Activated CD4-positive, alpha-beta T cell treated with anti-CD3 and anti-CD28 coated beads for 1 hour (primary cell): ENCODE results near the gene IDUA.
"Not testable (repeated sequence)": the region's sequence is repeated elsewhere in the genome, so short reads cannot be mapped to it uniquely, and the experiment has no call there.

Source experiments
- DNase-seq: peaks from one replicate; pipeline ENCODE4 v3.0.0-alpha.2; 2020

Gene IDUA

DNA sequence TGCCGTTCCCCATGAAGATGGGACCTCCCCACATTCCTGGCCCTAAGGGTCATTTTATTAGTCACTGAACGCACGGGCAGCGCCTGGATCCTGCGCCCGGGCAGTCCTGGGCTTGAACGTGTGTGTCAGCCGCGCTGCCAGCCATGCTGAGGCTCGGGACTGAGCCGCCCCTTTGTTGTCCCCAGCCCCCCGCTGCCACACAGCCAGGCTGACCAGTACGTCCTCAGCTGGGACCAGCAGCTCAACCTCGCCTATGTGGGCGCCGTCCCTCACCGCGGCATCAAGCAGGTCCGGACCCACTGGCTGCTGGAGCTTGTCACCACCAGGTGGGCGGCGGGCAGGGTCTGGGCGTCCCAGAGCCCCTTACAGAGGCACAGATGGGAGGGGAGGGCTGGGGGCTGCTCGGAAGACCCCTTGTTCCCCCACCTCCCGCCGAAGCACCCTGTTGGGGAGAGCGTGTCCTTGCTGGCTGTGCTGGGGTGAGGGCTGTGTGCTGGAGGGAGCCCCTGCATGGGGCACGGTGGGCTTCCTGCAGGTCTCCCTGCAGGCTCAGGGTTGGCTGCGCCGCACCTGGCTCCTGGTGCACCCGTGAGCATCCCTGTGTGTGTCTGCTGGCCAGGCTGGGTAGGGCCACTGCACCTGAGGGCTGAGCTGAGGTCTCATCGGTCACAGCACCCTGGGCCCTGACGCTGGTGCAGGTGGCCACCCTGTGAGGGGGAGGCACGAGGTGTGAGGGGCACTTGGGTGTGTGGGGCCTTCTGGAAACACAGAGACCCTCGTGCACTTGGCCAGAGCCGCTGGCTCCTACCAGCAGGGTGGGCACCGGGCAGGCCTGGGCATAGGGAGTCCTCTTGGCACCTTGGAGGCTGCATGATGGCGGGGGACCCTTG, 1.0 kb downstream of the IDUA start:
- no peak for DNase-seq

DNA sequence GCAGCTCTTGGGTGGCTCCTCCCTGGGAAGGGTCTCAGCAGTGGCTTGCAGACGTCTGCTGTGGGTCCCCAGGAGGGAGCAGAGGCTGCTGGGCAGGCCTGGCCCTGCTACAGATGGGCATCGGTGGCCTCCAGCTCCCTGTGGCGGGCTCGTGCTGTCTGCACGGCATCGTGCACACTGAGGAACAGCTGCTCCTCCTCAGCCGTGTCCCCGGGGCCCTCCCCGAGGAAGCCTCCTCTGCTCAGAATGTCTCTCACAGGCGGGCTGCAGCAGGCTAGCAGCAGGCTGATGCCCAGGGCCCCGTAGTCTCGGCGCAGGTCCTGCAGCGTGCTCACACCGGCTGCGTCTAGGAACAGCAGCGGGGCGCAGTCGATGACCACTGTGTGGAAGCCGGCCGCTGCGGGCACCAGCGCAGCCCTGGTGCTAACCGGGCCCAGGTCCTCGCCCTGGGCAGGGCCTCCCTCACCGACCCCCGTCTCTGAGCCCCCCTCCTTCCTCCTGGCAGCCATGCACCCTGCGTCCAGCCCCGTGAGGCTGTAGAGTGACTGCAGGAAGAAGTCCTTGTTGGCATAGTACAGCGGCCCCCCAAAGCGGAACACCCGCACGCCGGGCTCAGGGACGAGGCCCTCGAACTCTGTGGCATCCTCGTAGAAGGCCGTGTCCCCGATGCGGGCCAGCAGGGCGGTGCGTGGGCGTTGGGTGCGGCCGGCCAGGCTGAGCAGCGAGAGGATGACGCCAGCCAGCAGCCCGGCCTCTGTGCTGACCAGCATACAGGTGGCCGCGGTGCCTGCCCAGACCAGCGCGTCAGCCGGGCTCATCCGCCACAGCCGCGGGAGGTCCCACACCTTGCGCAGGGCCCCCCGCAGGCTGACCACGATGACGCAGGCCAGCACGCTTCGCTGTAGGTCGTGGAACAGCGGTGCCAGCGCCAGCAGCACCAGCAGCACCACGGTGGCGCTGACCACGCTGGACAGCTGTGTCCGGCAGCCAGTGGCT, 2.2 kb downstream of the IDUA start:
- DNase-seq: no peak

DNA sequence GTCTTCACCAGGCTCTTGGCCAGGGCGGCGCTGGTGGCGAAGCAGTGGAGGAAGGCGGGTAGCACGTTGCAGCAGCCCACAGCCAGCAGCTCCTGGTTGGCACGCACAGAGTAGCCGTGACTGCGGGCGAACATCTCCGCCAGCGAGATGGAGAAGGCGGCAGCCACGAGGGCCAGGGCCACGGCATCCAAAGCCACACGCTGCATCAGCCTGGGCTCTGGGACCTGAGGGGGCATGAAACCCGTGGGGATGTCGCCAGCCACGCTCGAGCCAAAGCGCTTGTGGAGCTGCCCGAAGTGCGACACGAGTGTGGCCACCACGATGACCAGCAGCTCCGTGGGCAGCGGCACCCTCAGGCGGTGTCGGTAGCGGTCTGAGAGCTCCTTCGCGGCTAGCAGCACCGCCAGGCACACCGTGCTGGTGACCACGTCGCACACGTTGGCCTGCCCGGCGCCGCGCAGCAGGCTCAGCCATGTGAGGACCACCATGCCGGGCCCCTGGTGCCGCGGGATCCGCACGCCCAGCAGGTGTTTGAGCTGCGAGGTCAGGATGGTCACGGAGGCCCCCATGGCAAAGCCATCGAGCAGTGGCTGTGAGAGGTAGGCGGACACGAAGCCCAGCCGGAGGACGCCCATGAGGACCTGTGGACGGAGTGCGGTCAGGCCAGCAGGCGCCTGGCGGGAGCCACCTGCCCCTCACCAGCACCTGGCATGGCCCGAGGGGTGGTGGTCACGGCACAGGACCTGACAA, 3.1 kb downstream of the IDUA start:
- no peak for DNase-seq

DNA sequence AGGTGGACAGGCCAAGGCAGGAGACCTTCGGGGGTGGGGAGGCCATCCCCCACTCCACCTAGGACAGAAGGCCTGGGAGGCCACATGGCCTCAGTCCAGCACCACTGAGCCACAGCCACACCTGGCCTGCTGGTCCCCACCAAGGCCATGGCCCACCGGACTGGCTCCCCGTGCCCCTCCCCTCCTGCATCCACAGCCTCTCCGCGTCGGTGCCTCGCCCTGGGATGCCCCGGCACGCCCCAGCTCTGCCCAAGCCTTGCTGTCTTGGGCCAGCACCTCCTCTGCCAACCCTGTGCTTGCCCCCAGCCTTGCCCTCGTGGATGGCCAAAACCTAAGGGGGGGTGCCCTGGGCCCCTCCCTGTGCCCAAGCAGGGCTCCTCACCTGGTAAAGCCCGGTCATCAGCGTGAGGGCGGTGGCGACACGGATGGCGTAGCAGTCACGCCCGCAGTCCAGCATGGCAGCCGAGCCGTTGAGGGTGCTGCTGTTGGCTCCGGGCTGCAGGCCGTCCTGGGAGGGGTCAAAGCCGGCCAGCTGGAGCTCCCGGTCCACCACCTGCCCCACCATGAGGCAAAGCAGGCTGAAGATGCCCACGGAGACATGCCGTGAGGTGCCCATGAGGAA, 4.0 kb downstream of the IDUA start:
- DNase-seq: no peak

DNA sequence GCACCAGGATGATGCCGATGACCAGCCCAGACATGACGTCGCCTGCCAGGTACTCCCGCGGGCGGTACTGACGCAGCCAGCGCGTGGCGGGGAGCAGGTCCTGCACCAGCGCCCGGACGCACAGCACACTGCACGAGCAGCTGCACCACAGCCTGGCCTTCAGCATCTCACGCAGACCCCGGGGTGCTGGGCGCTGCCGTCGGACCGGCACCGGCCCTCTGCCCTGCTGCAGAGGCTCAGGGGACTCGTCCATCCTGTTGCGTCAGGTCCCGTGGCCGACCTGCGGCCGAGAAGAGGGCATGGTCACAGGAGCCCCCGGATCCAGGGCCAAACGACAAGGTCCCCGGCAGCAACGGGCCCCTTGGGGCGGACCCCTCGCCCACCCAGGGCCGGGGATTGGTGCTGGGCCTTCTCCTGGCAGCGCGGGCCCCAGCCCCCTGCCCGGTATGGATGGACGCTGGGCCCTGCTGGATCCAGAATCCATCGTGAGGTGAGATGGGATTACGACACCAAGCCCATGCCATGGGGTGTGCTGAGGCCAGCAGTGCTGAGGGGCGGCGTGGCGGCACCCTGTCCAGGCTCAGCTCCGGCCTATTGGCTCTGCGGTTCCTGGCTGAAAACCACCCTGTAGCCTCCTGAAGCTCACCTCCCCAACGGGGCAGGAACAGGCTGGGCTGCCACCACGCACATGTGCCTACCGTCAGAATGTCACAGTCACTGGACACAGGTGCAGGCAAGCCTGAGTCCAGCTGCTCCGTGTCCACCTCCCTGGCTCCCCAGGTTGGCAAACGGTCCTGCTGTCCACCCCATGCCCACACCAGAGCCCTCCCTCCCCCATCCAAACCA, 4.8 kb downstream of the IDUA start:
- no peak for DNase-seq

DNA sequence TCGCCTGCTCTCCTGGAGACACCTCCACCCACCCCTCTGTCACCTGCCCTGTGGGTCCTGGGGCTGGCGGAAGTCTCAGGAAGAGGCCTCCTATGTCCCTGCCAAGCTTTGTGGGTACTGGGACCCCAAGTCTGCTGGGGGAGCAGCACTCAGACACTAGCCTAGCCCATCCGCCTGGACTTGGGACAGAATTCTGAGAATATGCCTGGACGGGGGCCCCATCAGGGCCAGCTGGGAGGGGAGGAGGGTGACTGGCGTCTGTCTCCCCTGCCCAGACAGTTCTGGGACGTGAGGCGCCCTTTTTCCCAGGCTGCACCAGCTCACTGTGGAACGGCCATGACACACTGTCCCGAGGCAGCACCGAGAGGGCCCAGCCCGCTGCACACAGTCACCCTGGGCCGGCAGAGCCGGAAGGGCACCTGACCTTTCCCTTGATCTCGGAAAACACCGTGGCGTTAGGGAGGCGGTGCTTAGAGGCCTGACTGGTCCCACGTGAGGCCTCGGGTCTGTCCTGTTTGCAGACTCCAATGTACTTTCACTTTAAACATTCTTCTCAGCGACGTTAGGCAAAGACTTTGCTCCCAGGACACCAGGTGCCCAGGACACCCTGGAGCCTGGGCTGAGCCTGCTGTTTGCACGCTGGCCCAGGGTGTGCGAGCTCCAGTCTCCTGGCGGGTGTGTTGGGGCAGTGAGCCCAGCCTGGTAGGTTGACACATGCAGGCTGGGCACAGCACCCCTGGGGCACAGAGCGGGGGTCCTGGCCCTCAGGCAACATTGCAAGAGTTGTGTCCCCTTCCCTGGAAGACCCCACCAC, 5.7 kb downstream of the IDUA start:
- no peak for DNase-seq

DNA sequence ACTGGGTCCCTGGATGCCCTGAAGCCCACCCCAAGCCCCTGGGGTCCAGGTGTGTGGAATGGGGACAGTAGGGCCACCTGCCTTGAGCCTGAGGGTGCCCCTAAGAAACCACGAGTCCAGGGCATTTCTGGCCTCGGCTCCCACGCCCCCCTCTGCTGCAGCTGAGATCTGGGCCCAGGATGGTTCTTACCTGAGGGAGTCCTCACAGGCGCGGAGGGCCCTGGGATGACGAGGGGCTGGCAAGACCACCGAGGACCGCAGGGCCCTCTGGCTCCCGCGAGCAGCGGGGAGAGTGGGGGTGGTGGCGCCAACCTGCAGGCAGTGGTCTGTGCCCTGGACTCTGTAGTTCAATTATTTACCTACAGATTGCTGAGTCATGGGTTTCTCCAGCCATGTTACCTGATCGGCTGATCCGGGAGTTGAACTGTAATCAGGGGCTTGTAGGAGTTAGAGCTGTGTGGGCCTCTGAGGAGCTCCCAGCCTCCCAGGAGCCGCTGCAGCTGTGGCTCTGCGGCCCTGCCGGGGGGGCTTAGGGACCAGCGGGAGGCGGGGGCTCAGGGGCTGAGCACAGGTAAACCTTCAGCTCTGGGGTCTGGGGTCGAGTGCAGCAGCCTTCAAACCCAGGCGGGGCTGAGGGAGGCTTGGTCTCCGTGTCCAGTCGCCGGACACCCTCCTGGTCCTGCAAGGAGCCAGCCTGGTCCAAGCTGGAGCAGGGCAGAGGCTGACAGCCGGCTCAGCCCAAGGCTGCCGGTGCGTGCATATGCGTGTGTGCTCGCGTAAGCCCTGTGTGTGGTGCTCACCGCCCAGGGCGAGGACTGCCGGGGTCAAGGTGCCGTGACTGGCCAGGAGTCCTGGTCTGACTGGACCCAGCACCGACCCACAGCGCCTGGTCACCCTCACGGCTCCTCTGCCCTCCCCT, 6.5 kb downstream of the IDUA start, which contains the start of gene SLC26A1:
SLC26A1 (minus strand) TSS at position 294 of the 919 bp plus-strand sequence. CDS start 1,701 bp downstream, outside the sequence.
- no peak for DNase-seq

DNA sequence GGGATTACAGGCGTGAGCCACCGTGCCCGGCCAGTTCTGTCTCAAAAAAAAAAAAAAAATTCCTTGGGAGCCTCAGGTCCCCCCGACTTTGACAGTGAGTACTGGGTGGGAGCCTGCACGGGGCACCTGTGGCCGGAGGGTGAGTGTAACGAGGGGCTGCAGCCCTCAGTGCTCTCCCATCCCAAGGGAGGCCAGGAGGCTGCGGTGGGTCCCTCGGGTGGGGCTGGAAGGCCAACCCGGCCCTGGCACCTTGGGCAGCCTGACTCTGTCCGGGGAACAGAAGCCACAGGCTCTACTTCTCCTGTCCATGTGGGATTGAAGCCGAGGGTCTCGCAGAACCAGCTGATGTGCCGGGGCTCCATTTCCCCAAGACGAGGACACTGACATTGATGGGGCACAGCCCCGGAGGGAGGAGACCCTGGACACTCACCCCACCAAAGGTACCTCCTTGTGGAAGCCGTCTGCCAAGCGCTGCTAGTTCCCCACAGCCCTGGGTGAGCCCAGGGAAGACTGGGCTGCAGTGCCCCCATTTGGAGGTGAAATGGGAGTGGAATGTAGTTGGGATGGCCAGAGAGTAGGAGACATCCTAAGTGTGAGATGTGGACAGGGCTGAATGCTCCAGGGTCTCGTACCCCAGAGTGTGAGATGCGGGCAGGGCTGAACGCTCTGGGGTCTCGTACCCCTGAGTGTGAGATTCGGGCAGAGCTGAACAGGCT, 8.6 kb downstream of the IDUA start:
- no peak for DNase-seq

DNA sequence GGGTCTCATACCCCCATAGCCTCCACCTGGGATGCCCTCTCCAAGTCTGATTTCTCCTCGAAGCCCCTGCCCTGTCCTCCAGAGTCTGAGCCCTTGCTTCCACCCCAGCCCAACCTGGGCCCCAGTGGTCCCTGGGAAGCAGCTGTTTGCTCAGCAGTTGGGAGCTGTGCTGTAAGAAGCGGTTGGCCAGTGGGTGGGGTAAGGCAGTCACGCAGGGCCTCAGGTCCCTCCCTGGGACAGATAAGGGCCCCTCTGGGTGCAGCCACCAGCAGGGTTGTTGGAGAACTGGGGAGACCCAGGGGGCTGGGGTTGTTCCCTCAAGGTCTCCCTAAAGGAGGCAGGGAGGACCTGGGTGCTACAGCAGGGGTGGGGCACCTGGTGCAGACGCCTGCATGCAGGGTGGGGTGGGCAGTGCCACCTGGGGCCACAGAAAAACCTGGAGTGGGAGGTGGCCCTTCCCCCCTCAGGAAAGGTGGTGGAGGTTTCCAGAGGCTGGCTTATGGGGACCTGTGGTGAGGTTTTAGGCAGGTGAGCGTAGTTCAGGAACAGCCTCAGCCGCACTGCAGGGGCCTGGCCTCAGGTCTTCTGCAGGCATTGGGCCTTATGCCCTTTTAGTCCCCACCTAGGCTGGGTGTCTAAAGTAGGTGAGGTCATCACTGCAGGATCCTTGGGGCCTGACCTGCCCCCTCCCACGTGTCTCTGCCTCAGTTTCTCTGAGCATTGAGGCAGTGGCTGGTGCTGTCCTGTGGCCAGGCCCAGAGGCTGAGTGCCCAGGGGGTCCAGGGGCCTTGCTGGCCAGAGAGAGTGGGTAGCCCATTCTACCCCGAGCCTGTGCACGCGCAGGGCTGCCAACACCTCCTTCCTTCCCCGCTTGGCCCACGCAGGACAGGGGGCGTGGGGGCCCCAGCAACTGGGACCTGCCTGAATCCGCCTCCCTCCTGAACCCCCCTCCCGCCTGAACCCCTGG, 9.5 kb downstream of the IDUA start:
- no peak for DNase-seq

DNA sequence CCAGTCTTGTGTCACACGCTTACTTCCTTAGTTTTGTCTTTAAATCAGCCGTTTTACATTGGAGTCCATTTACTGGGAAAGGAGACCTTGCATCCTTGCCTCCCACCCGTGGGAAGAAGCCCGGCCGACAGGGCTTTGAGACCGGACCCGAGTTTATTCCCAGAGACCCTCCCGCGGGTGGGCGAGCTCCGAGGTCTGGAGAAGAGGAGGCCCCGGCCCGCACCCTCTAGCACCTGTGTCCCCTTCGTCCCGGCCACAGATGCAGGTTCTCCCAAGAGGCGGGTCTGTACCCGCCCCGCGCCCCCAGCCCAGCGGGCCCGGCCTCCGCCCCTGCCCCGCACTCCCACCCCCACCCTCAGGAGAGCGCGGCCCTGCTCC, 10.1 kb downstream of the IDUA start:
- DNase-seq: no peak

DNA sequence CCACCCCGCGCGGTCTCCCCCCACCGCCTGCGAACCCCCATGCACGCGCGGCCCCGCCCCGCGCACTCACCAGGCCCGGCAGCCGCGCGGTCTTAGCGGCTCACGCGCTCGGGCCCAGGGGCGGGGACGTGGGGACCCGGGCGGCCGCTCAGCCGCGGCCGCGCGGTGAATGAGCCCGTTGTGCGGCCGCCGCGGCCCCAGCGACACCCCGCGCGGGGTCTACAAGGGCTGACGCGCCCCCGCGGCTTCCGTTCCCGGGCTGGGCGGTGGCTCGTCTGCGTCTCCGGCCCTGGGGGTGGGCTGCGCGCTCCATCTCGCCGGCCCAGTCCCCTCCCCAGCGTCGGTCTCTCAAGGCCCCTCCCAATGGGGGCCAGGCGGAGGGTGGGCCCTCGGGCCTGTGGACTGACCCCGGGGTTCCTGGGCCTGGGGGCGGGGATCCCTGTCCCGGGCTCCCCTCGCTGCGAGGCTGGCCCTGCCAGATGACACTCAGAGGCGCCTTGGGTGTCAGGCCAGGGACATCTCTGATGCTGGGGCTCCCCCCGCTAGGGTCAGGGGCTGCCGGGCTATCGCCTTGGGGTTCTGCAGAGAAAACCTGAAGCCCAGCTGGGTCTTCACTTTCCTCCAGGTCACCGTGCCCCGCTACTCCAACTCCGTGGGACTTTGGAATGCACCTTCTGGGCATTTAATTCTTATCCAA, 10.7 kb downstream of the IDUA start:
- DNase-seq: no peak

DNA sequence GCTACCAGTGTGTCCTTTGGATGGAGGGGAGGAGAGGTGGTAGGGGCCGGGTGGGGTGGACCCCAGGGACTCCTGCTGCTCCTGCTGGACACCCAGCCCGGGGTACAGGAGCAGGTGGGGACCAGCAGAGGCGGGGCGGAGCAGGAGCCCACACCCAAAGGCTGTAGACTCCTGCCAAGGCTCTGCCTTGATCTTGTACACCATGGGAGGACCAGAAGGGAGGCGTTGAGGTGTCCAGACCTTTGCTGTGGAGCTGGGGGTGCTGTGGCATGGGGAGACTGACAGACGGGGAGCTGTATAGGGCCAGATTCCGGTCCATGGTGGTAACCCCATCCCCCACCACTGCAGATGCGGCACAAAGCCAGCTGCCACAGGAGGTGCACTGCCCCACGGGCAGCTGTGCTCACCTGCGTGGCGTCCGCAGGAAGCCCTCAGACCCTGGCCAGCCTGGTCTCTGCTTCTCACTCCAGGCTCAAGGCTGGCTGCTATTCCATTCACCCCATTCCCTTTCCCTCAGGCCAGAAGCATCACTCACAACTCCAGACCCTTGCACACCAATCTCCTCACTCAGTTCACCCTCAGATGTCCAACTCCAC, 11.3 kb downstream of the IDUA start:
- no peak for DNase-seq

DNA sequence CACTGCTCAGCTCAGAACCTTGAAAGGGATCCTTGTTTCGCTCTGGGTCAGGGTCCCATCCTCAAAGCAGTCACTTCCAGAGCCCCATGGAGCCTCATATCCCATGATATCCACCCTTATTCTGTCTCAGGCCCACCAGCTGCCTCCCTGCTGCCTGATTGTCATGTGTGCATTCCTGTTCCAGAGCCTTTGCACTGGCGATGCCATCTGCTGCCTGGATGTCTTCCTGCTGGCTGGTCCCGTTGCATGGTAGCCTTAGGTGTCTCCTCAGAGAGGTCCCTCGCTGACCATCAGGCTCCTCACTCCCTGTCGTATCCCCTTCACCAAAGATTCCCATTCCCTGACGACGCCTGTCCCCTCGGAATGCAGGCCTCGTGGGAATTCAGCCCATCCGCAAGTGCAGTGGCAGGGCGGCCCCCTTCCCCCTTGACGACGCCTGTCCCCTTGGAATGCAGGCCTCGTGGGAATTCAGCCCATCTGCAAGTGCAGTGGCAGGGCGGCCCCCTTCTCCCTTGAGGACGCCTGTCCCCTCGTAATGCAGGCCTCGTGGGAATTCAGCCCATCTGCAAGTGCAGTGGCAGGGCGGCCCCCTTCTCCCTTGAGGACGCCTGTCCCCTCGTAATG, 12.5 kb downstream of the IDUA start:
- not testable (repeated sequence) for DNase-seq

DNA sequence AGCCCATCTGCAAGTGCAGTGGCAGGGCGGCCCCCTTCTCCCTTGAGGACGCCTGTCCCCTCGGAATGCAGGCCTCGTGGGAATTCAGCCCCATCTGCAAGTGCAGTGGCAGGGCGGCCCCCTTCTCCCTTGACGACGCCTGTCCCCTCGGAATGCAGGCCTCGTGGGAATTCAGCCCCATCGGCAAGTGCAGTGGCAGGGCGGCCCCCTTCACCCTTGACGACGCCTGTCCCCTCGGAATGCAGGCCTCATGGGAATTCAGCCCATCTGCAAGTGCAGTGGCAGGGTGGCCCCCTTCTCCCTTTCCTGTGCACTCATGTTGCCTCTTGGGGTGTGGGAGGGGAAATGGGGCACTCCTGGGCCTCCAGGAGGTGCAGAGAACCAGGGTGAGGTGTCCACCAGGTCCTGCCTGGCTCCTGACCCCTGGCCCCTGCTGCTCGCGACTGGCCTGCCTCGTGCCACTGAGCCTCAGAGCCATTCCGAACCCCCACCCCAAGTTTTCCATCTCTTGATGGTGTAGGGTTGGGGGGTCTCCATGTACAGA, 13.1 kb downstream of the IDUA start:
- no peak for DNase-seq

DNA sequence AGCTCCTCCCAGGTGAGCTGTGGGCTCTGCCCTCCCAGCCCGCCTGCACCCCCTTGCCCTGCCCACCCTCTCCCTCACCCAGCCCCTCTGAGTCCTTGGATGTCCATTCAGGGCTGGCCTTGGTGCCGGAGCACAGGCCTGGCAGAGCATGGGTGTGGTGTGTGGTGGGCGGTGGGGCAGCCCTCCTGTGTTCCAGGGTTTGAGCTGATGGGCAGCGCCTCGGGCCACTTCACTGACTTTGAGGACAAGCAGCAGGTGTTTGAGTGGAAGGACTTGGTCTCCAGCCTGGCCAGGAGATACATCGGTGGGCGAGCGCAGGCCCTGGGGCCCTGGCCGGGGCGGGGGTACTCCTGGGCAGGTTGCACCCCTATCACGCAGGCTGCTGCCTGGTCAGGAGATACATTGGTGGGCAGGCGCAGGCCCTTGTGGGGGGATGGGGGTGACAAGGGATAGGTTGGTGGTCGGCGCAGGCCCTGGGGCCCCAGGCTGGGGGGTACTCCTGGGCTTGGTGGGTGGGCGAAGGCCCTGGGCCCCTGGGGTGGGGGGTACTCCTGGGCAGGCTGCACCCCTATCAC, 13.9 kb downstream of the IDUA start:
- no peak for DNase-seq
